T-helper 2 cell treated with Interferon-gamma antibody and Interleukin-4, amounts not matched to agents 5 μg/mL and 100 μg/mL, for 36 hours (primary cell): Measurements from ENCODE around the gene MAJIN.

Experiments used
- DNase-seq: peaks from one replicate; pipeline ENCODE4 v3.0.0; 2021; ENCODE audit warnings: low spot score
- H3K27ac Mint-ChIP-seq: one replicate; pipeline ENCODE4 v1.8.0; 2021; ENCODE audit warnings: mild to moderate bottlenecking, mixed read lengths
- H3K27me3 Mint-ChIP-seq: one replicate; pipeline ENCODE4 v1.8.0; 2021; ENCODE audit warnings: low read depth, mixed read lengths
- H3K36me3 Mint-ChIP-seq: one replicate; pipeline ENCODE4 v1.8.0; 2021; ENCODE audit warnings: low read depth, mixed read lengths
- H3K4me1 Mint-ChIP-seq: one replicate; pipeline ENCODE4 v1.8.0; 2021; ENCODE audit warnings: low read depth, mixed read lengths
- H3K4me3 Mint-ChIP-seq: one replicate; pipeline ENCODE4 v1.8.0; 2022; ENCODE audit warnings: mild to moderate bottlenecking, moderate library complexity, mixed read lengths
- H3K9me3 Mint-ChIP-seq: one replicate; pipeline ENCODE4 v1.8.0; 2021; ENCODE audit warnings: mixed read lengths

MAJIN gene

DNA sequence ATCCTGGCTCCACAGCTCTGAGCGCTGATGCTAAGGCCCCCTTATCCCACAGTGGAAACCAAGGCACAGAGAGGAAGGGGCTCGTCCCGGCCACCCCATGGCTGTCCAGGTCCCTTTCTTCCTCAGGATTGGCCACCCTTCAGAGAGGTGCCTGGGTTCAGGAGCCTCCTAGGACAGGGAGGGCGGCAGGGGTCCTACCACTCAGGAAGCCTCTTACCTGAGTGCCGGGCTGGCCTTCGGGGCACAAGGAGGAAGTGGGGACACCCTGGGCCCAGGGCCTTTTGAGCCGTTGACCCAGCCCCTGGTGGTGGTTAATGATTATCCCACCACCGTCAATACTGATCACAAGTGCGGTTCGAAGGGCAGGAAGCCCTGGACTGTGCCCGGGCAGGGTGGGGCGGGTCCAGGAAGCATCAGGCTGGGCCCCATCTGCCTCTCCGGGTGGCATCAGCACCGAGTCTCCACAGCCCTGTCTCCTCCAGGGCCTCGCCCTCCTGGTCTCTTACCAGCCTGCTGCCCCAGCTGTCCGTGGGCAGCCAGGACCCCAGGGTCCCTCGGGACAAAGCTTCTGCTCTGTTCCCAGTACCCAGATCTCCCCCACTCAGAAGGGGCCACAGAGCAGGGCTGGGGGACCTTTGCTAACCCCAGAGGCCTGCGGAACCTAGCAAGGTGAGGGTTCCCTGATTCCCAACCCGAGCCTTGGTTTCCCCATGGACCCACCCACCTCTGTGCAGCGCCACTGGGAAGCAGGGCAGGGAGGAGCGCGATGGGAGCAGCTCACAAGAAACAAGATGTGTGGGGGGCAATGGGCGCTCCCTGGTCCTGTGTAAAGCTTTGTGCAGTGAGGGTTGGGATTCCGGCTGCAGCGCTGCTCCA lies 78.5 kb downstream of the MAJIN start:
- no peaks in the 10 kb centered on the region for H3K9me3 Mint-ChIP-seq
- peaks cover 7% of the 10 kb centered on the region for H3K36me3 Mint-ChIP-seq
- no peak overlapping the region for H3K27ac Mint-ChIP-seq
- H3K4me1 Mint-ChIP-seq, result peaks cover 5% of the 10 kb centered on the region
- no peak overlapping the region for H3K4me3 Mint-ChIP-seq
- DNase-seq, result no peak
- no peaks in the 10 kb centered on the region for H3K27me3 Mint-ChIP-seq

DNA sequence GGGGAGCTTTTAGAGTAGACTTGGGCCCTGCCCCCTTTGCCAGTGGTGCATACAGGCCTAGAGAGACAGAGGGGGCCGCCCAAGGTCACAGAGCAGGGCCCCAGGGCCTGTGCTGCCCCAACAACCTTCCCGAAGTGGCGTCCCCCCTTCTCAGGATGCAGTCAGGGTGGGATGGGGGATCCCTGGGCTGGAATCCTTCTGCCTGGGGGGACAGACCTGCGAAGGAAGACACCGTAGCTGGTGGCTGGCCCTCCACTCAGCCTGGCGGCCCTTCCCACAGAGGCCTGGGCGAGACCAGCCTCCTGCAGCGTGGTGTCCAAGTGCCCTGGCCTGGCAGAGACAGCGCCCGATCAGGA lies 79.1 kb downstream of the MAJIN start:
- peaks cover 4% of the 10 kb centered on the region for H3K36me3 Mint-ChIP-seq
- H3K4me3 Mint-ChIP-seq, result no peak overlapping the region
- peaks cover 10% of the 10 kb centered on the region for H3K4me1 Mint-ChIP-seq
- no peaks in the 10 kb centered on the region for H3K9me3 Mint-ChIP-seq
- H3K27ac Mint-ChIP-seq, result no peak overlapping the region
- DNase-seq, result no peak
- H3K27me3 Mint-ChIP-seq, result no peaks in the 10 kb centered on the region

GRCh38 chr11:64892411-64892831 lies 79.5 kb downstream of the MAJIN start:
- Mint-ChIP-seq H3K36me3 (peaks cover 4% of the 10 kb centered on the region), H3K9me3 (no peaks in the 10 kb centered on the region), H3K4me3 (no peak overlapping the region), H3K4me1 (peaks cover 12% of the 10 kb centered on the region), H3K27me3 (no peaks in the 10 kb centered on the region), H3K27ac (no peak overlapping the region)
- no peak for DNase-seq

DNA sequence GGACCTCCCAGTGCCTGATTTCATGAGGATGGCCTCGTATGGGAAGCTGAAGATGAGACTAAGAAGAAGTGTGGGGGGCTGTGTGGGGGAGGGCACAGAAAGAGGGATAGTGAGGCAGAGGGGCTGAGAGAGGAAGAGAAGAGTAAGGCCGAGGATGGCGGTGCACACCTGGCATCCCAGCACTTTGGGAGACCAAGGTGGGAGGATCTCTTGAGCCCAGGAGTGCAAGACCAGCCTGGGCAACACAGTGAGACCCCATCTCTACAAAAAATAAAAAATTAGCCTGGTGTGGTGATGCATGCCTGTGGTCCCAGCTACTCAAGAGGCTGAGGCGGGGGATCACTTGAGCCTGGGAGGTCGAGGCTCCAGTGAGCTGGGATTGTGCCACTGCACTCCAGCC lies 80.0 kb downstream of the MAJIN start:
- peaks cover 4% of the 10 kb centered on the region for H3K36me3 Mint-ChIP-seq
- H3K27me3 Mint-ChIP-seq, result no peaks in the 10 kb centered on the region
- H3K27ac Mint-ChIP-seq, result no peak overlapping the region
- no peak for DNase-seq
- H3K4me1 Mint-ChIP-seq, result peaks cover 14% of the 10 kb centered on the region
- H3K9me3 Mint-ChIP-seq, result no peaks in the 10 kb centered on the region
- H3K4me3 Mint-ChIP-seq, result no peak overlapping the region

- Mint-ChIP-seq H3K36me3 (peaks cover 4% of the 10 kb centered on the region), H3K9me3 (no peaks in the 10 kb centered on the region), H3K27ac (no peak overlapping the region), H3K27me3 (no peaks in the 10 kb centered on the region), H3K4me3 (no peak overlapping the region), H3K4me1 (peaks cover 14% of the 10 kb centered on the region)
- no peak for DNase-seq
These were observed 80.6 kb downstream of the MAJIN start for GRCh38 chr11:64891215-64891848.

GRCh38 chr11:64890522-64890939 lies 81.4 kb downstream of the MAJIN start:
- no peak overlapping the region for H3K4me3 Mint-ChIP-seq
- no peak overlapping the region for H3K27ac Mint-ChIP-seq
- H3K27me3 Mint-ChIP-seq, result no peaks in the 10 kb centered on the region

DNA sequence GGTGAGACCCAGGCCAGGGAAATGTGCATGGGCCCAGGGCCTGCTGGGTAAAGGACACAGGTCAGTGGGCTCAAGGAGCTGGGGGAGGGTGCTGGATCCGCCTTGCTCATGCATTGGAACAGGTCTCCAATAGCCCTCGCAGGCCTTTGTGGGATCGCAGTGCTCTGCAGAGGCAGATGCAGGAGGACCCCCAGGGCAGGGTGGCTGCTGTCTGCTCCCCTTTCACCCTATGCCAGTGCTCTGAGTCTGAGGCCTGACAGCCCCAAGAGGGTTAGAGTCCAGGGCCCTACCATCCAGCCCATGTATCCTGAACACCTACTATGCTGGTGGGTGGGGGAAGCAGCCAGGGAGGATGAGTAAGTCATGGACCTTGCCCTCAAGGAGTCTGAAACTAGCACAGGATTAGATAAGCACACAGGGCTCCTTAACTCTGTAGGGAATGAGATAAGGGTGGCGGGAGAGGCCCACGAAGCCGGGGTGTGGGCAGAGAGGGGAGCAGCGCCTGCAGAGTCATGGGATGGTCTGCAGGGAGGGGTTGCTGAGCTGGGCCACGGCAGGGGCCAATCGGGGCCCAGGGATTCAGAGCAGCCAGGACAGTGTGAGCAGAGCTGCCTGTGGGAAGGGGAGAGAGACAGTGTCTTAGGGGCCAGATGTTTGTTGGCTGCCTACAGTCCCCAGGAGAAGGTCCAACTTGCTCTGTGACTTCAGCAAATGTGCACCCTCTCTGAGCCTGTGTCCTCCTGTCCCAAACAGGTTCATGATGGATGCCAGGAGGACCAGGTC lies 83.0 kb downstream of the MAJIN start:
- no peaks in the 10 kb centered on the region for H3K27me3 Mint-ChIP-seq
- H3K27ac Mint-ChIP-seq, result no peak overlapping the region
- no peaks in the 10 kb centered on the region for H3K9me3 Mint-ChIP-seq
- DNase-seq, result no peak
- H3K36me3 Mint-ChIP-seq, result no peaks in the 10 kb centered on the region
- H3K4me1 Mint-ChIP-seq, result peaks cover 27% of the 10 kb centered on the region
- H3K4me3 Mint-ChIP-seq, result no peak overlapping the region

More at GRCh38 chr11:64890522-64890939, 81.4 kb downstream of the MAJIN start:
- H3K36me3 Mint-ChIP-seq, result peaks cover 4% of the 10 kb centered on the region
- H3K4me1 Mint-ChIP-seq, result peaks cover 21% of the 10 kb centered on the region
- H3K9me3 Mint-ChIP-seq, result no peaks in the 10 kb centered on the region
- DNase-seq, result no peak

DNA sequence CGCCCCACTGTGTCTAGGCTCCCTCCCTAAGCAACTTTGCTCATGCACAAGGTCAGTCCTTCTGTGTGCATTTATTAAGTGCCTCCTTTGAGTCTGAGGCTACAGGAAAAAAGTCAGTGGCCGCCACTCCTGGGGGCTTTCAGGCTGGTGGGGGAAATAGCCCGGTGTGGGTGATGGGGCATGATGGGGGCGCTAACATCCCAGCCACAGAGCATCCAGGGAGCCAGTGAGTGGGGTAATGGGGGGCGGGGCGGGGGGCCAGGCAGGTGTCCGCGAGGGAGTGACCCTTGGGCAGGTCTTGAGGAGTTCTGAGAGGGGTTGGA lies 83.5 kb downstream of the MAJIN start:
- Mint-ChIP-seq H3K4me1 (peaks cover 30% of the 10 kb centered on the region), H3K27me3 (no peaks in the 10 kb centered on the region), H3K4me3 (peak overlapping the region; percentile 72), H3K9me3 (no peaks in the 10 kb centered on the region), H3K27ac (peak overlapping the region; percentile 78), H3K36me3 (no peaks in the 10 kb centered on the region)
- DNase-seq, result no peak
